Sigmoid colon (tissue), 7 donors: Measurements from ENCODE around the gene FIP1L1. TPM values are rescaled to one million over a fixed set of nuclear protein-coding genes. Genes with fewer than 3 reads are reported as not detected.

Experiments used
- DNase-seq: peaks from one replicate; pipeline ENCODE4 v3.0.0-alpha.2; 2019
- H3K27ac ChIP-seq, 4 donors: fragments of 200-600 bp; sonication (generic); one replicate each; pipeline ENCODE4 v1.5.1; 2016 to 2019; ENCODE audit warnings: mild to moderate bottlenecking in 1 of 4
- H3K27me3 ChIP-seq, 3 donors: fragments of 200-600 bp; sonication (generic); one replicate each; pipeline ENCODE4 v1.5.1; 2019; ENCODE audit warnings: mild to moderate bottlenecking in 1 of 3
- H3K36me3 ChIP-seq, 4 donors: fragments of 200-600 bp; sonication (generic); one replicate each; pipeline ENCODE4 v1.5.1; 2016 to 2019
- H3K4me1 ChIP-seq, 4 donors: fragments of 200-600 bp; sonication (generic); one replicate each; pipeline ENCODE4 v1.5.1; 2017 to 2019
- H3K4me3 ChIP-seq, 4 donors: fragments of 200-600 bp; sonication (generic); one replicate each; pipeline ENCODE4 v1.5.1; 2017 to 2019; ENCODE audit warnings: mild to moderate bottlenecking in 2 of 4, moderate library complexity in 1 of 4
- H3K9me3 ChIP-seq, 4 donors: fragments of 200-600 bp in 3 of 4; sonication (generic) in 3 of 4; one replicate each; pipeline versions ENCODE4 v1.5.1 to v1.6.1; 2013 to 2019
- EP300 ChIP-seq, 4 donors: sonication (generic); formaldehyde crosslinking; IDR thresholded peaks; one replicate each; pipeline ENCODE4 v1.6.1; 2017; ENCODE audit warnings: antibody characterized with exemption in 4 of 4
- POLR2A ChIP-seq, 2 donors: fragments of 450-650 bp; IDR thresholded peaks; one replicate each; pipeline ENCODE4 v1.6.1; 2016; ENCODE audit warnings: antibody characterized with exemption in 2 of 2, mild to moderate bottlenecking in 2 of 2, moderate library complexity in 2 of 2
- POLR2AphosphoS5 ChIP-seq, 4 donors: sonication (generic); formaldehyde crosslinking; IDR thresholded peaks; one replicate each; pipeline ENCODE4 v1.6.1; 2017; ENCODE audit warnings: antibody characterized with exemption in 4 of 4
- WGBS, 2 donors: extraction: QIAGEN DNeasy Blood & Tissue Kit; methylation state at CpG; one replicate each; pipeline ENCODE4 v1.1.7; 2013; 5-methylcytosine and 5-hydroxymethylcytosine counted together
- intact Hi-C: fragments of 100-400 bp; cut with DNase I; formaldehyde crosslinking; loops from one replicate; pipeline ENCODE4 v1.15.1; 2023
- polyA plus RNA-seq, 3 donors: library from polyadenylated mRNA; stranded (reverse); fragments of 200-250 nt; gene quantifications; one replicate each; pipeline ENCODE4 v1.2.3, GENCODE V29; 2013
- total RNA-seq, 4 donors: library from RNA; depleted of rRNA; stranded (reverse); fragments of >200 nt; gene quantifications; one replicate each; pipeline ENCODE4 v1.1.0, GENCODE V29; 2016
- TF ChIP-seq, protein P1 (sequence below), 4 experiments: fragments of 450-650 bp in 3 of 4; fragments of 200-600 bp in 1 of 4; IDR thresholded peaks; one replicate each; pipeline ENCODE4 v1.5.1; 2016 to 2019; ENCODE audit warnings: antibody characterized with exemption in 4 of 4, mild to moderate bottlenecking in 3 of 4, moderate library complexity in 2 of 4
- donor health status: healthy with polysubstance abuse.
- donor health status: Bipolar disorder and iron deficiency.
- donor health status: healthy.

FIP1L1 gene
- total and polyA plus RNA-seq, 7 donors = 19.7 to 47.7 (median 33.7) TPM

DNA sequence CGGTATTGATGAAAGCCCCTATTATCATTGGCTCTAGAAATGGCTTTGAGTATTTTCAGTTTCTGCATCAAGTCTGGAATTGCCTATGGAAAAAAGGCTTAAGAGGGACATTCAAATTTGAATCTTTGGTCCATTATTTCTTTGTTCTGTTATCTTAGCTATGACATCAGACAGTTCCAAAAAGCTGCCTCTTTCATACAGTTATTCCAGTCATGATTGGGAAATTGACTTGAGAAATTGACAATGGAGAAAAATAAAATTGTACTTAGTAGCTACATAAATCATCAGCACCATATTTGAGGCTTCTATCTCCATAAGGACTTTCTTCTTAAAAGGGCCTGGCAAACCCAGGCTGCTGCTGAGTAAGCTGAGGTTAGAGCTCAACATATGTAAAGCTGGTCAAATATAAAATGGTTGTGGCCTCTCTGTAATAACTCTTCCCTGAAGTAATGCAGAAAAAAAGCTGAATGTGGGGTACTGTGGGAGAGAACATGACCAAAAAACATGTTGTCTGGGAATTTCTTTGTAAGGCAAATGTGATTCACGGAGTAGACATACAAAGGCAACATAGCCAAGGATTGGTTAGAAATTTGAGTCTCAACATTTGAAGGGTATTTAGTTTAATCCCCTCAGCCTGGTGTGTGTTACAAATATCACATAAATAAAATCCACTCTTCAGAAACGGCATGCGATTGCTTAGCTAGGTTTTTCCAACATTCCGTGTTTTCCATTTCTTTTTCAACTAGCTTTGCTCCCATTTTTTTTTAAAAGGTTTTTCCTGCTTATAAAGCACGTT lies 112.9 kb downstream of the FIP1L1 start:
- TF ChIP-seq POLR2A (IDR thresholded peaks at IDR 0.05) = no peak
- TF ChIP-seq, protein P1, sequence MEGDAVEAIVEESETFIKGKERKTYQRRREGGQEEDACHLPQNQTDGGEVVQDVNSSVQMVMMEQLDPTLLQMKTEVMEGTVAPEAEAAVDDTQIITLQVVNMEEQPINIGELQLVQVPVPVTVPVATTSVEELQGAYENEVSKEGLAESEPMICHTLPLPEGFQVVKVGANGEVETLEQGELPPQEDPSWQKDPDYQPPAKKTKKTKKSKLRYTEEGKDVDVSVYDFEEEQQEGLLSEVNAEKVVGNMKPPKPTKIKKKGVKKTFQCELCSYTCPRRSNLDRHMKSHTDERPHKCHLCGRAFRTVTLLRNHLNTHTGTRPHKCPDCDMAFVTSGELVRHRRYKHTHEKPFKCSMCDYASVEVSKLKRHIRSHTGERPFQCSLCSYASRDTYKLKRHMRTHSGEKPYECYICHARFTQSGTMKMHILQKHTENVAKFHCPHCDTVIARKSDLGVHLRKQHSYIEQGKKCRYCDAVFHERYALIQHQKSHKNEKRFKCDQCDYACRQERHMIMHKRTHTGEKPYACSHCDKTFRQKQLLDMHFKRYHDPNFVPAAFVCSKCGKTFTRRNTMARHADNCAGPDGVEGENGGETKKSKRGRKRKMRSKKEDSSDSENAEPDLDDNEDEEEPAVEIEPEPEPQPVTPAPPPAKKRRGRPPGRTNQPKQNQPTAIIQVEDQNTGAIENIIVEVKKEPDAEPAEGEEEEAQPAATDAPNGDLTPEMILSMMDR (IDR thresholded peaks at IDR 0.05) = no peak
- Histone ChIP-seq H3K4me1 (peaks cover 0 to 4% (median 0%) of the 10 kb centered on the region in 4 donors), H3K9me3 (no peaks in the 10 kb centered on the region), H3K36me3 (no peaks in the 10 kb centered on the region), H3K27ac (peak overlapping the region in 3 of 4 donors; percentile 29 to 39 (median 37)), H3K4me3 (no peak overlapping the region), H3K27me3 (no peaks in the 10 kb centered on the region)
- intact Hi-C loops = loop anchor here (10.0 kb wide), 1 partner anchor 414 kb away; no protein-coding TSS in a partner anchor
- WGBS, 2 donors = 78 to 80% methylated on average over 6 of the region's 6 CpGs
- DNase-seq = no peak

DNA sequence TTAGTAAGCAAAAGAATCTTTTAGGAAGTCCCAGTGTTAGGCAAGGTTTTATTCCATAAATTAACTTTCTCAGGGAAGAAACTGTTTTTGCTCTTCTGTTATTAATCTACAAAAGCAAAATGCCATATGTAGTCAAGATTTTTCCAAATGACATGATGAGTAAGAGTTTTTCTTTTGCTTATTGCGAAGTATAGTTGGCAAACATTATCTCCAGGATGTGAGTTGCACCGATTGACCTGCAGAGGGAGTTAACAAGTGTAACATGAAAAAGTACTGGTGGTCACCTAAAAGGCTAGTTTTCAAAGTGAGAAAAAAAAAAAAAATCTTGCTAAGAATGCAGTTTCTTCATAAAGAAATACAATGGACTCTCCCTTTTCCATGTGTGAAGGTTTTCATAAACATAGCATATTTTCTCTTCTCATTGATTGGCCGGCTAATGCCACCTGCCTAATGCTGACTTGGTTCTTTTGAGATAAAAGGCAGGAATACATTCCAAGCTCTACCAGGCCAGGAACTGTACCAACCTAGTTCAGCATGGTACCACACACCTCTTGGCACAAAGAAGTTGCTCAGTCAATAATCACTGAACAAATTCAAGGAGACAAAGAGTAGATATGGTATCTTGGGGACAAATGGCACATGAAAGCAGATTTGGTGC lies 113.7 kb downstream of the FIP1L1 start:
- peaks cover 0 to 4% (median 0%) of the 10 kb centered on the region in 4 donors for H3K4me1 ChIP-seq
- intact Hi-C loops = loop anchor here (10.0 kb wide), 1 partner anchor 414 kb away; no protein-coding TSS in a partner anchor
- no peak for DNase-seq
- no peaks in the 10 kb centered on the region for H3K36me3 ChIP-seq
- H3K4me3 ChIP-seq = no peak overlapping the region
- H3K9me3 ChIP-seq = no peaks in the 10 kb centered on the region
- H3K27ac ChIP-seq = peak overlapping the region in 3 of 4 donors; percentile 29 to 39 (median 37)
- TF ChIP-seq POLR2A (IDR thresholded peaks at IDR 0.05) = no peak
- no peak for TF ChIP-seq EP300 (IDR thresholded peaks at IDR 0.05)
- peak in 2 of 4 donors; percentile 38 to 44 for TF ChIP-seq POLR2AphosphoS5 (IDR thresholded peaks at IDR 0.05)
- TF ChIP-seq, protein P1 (IDR thresholded peaks at IDR 0.05) = peak in 3 of 4 experiments; percentile 35 to 43 (median 39)
- H3K27me3 ChIP-seq = no peaks in the 10 kb centered on the region
- WGBS, 2 donors = 46 to 55% methylated on average over 3 of the region's 3 CpGs

GRCh38 chr4:53494851-53495250 lies 117.4 kb downstream of the FIP1L1 start:
- no peaks in the 10 kb centered on the region for H3K9me3 ChIP-seq

GRCh38 chr4:53497487-53498244 lies 120.2 kb downstream of the FIP1L1 start:
- TF ChIP-seq POLR2AphosphoS5 (IDR thresholded peaks at IDR 0.05) (no peak), POLR2A (IDR thresholded peaks at IDR 0.05) (no peak), EP300 (IDR thresholded peaks at IDR 0.05) (no peak)
- TF ChIP-seq, protein P1 (IDR thresholded peaks at IDR 0.05) = no peak
- no peaks in the 10 kb centered on the region for H3K36me3 ChIP-seq
- H3K9me3 ChIP-seq = no peaks in the 10 kb centered on the region
- H3K27ac ChIP-seq = peak overlapping the region in 2 of 4 donors; percentile 48 to 64
- intact Hi-C loops = loop anchor here (10.0 kb wide), 1 partner anchor 407 kb away; no protein-coding TSS in a partner anchor
- H3K4me3 ChIP-seq = no peak overlapping the region
- 71 to 76% methylated on average over 7 of the region's 7 CpGs for WGBS, 2 donors
- DNase-seq = peak; percentile 79
- no peaks in the 10 kb centered on the region for H3K27me3 ChIP-seq
- no peaks in the 10 kb centered on the region for H3K4me1 ChIP-seq

More at GRCh38 chr4:53494851-53495250, 117.4 kb downstream of the FIP1L1 start:
- H3K4me1 ChIP-seq = peaks cover 0 to 4% (median 0%) of the 10 kb centered on the region in 4 donors
- intact Hi-C loops = loop anchor here (10.0 kb wide), 1 partner anchor 410 kb away; no protein-coding TSS in a partner anchor
- DNase-seq = no peak
- no peak overlapping the region for H3K4me3 ChIP-seq
- no peaks in the 10 kb centered on the region for H3K27me3 ChIP-seq
- no peaks in the 10 kb centered on the region for H3K36me3 ChIP-seq
- 94% methylated on average over 6 of the region's 6 CpGs for WGBS, 2 donors
- H3K27ac ChIP-seq = no peak overlapping the region
- TF ChIP-seq POLR2A (IDR thresholded peaks at IDR 0.05) (no peak), POLR2AphosphoS5 (IDR thresholded peaks at IDR 0.05) (no peak), EP300 (IDR thresholded peaks at IDR 0.05) (no peak)
- TF ChIP-seq, protein P1 (IDR thresholded peaks at IDR 0.05) = no peak
